SJCRH30 (cell line): ENCODE data around the gene JUP. TPM values are rescaled to one million over a fixed set of nuclear protein-coding genes. Genes with fewer than 3 reads are reported as not detected.
"Not testable (repeated sequence)": the region's sequence is repeated elsewhere in the genome, so short reads cannot be mapped to it uniquely, and the experiment has no call there.

Experiments used
- DNase-seq, 2 experiments: peaks; one replicate each; pipeline ENCODE4 v3.0.0-alpha.2; 2015 to 2020
- H3K27ac ChIP-seq: fragments of 250-450 bp; sonication (Bioruptor Pico); 2 replicates; pipeline ENCODE4 v1.5.1; 2020; ENCODE audit warnings: mild to moderate bottlenecking, moderate library complexity
- H3K27me3 ChIP-seq: fragments of 250-450 bp; sonication (Bioruptor Pico); 2 replicates; pipeline ENCODE4 v1.5.1; 2020; ENCODE audit warnings: mild to moderate bottlenecking, moderate library complexity
- H3K36me3 ChIP-seq: fragments of 250-450 bp; sonication (Bioruptor Pico); 2 replicates; pipeline ENCODE4 v1.5.1; 2020; ENCODE audit warnings: mild to moderate bottlenecking, moderate library complexity
- H3K4me1 ChIP-seq: fragments of 250-450 bp; sonication (Bioruptor Pico); 2 replicates; pipeline ENCODE4 v1.5.1; 2020; ENCODE audit warnings: mild to moderate bottlenecking, moderate library complexity
- H3K4me3 ChIP-seq: fragments of 250-450 bp; sonication (Bioruptor Pico); 2 replicates; pipeline ENCODE4 v1.5.1; 2020; ENCODE audit warnings: mild to moderate bottlenecking, moderate library complexity
- H3K9me3 ChIP-seq: fragments of 250-450 bp; sonication (Bioruptor Pico); replicated peaks from 2 replicates; pipeline ENCODE4 v1.5.1; 2020; ENCODE audit warnings: mild to moderate bottlenecking, moderate library complexity
- total RNA-seq: library from RNA; depleted of rRNA; stranded (reverse); fragments of >200 nt; shearing (Covaris generic); gene quantifications from 2 replicates; pipeline ENCODE4 v1.2.3, GENCODE V29; 2014

Gene JUP
- total RNA-seq, 1 experiment from 2014 or later, result 1.7 TPM

DNA sequence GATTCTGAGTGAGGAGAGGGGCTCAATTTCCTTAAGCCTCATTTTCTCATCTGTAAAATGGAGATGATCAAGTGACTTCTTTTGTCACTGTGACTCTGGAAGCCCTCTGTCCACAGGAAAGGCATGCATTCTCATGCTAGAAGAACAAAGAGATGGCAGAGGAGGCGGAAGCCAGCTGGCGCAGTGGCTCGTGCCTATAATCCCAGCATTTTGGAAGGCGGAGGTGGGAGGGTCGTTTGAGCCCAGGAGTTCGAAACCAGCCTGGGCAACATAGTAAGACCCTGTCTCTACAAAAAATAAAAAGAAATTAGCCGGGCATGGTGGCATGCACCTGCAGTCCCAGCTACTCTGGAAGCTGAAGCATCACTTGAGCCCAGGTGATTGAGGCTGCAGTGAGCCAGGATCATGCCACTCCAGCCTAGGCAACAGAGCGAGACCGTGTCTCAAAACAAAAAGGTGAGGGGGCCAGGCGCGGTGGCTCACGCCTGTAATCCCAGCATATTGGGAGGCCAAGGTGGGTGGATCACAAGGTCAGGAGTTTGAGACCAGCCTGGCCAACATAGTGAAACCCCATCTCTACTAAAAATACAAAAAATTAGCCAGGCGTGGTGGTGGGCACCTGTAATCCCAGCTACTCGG lies 10.1 kb downstream of the JUP start:
- H3K27me3 ChIP-seq, H3K36me3 ChIP-seq, H3K9me3 ChIP-seq, H3K4me3 ChIP-seq, DNase-seq: not testable (repeated sequence)
- peaks cover 39% of the 10 kb centered on the region for H3K4me1 ChIP-seq
- H3K27ac ChIP-seq, result peak overlapping the region; percentile 82; the same call in 1 of the 2 replicates

DNA sequence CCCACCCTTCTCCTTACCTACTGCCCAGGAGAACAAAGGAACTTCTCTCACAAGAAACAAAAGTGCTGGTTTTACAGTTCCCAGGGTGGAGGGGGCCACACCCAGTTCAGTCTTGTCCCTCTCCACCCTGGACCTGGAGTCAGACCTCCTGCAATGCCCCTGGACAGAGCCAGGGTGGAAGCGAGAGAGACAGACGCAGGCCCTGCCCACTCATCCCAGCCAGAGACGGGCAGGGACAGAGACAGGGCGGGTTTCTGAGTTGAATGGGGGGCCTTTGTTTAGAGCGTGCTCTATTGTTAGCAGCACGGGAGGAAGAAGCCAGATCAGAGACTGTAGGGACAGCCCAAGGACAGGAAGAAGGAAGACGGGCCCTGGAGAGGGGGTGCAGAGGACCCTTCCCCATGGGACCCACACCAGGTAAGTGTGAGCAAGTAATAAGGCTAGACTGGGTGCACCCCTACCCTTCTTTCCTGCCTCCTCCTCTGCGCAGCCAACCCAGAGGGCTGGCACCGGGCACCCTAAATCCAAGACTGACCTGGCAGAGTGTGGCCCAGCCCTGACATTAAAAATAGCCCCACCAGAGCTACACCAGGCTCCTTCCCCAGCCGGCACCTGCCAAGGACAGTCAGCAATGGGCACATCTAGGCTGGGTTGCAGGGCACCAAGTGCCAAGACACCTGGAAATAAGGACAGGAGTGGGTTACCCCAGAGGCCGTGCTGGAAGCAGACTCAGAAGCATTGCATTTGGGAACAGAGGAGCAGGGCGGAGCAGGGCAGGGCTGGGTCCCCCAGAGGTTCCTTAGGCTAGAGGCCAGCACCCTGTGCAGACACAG lies 10.9 kb downstream of the JUP start:
- Histone ChIP-seq H3K4me1 (peaks cover 39% of the 10 kb centered on the region), H3K27me3 (no peaks in the 10 kb centered on the region), H3K27ac (no peak overlapping the region), H3K9me3 (no peaks in the 10 kb centered on the region), H3K36me3 (no peaks in the 10 kb centered on the region), H3K4me3 (no peak overlapping the region)
- DNase-seq, result no peak

DNA sequence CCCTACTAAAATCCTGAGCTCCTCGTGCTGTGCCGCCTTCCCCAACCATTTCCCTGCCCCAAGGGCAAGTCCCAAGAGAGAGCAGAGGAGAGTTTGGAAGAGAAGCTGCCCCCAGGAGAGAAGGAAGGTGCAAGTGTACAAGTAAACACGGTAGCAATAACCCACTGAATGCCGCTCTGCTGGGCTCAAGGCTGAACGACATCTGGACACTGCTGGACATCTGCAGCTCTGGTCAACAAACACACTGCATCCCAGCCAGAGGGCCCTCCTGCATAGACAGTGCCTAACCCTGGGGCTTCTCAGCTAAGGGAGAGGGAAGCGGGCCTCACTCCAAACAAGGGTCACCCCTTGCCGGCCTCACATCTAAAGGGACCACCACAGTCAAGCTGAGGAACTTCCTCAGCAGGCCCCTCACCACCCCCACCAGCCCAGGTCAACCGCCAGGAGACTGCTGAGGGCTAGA lies 12.7 kb downstream of the JUP start:
- Histone ChIP-seq H3K27ac (no peak overlapping the region), H3K27me3 (no peaks in the 10 kb centered on the region), H3K9me3 (no peaks in the 10 kb centered on the region), H3K4me1 (peaks cover 43% of the 10 kb centered on the region), H3K4me3 (no peak overlapping the region), H3K36me3 (no peaks in the 10 kb centered on the region)
- no peak for DNase-seq

DNA sequence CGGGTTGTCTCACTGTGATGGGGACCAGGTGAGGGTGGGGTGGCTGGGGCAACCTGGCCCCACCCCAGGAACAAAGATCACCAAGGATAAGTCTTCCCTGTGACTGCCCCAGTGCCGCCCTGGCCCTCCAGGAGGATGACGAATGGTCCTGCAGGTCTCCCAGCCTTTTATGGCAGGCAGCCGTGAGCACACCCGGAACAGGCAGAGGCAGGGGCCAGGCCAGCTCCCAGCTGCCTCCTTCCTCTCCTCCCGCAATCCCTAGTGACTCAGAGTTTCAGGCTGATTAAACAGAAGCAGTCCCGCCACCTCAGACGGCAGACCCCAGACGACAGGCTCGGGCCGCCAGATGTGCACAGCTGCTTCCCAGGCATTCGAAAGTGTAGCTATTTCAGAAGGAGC lies 13.3 kb downstream of the JUP start:
- no peaks in the 10 kb centered on the region for H3K36me3 ChIP-seq
- no peaks in the 10 kb centered on the region for H3K9me3 ChIP-seq
- H3K4me1 ChIP-seq, result peaks cover 43% of the 10 kb centered on the region
- H3K27ac ChIP-seq, result no peak overlapping the region
- DNase-seq, result peak; percentile 76 to 77
- H3K4me3 ChIP-seq, result no peak overlapping the region
- H3K27me3 ChIP-seq, result no peaks in the 10 kb centered on the region

DNA sequence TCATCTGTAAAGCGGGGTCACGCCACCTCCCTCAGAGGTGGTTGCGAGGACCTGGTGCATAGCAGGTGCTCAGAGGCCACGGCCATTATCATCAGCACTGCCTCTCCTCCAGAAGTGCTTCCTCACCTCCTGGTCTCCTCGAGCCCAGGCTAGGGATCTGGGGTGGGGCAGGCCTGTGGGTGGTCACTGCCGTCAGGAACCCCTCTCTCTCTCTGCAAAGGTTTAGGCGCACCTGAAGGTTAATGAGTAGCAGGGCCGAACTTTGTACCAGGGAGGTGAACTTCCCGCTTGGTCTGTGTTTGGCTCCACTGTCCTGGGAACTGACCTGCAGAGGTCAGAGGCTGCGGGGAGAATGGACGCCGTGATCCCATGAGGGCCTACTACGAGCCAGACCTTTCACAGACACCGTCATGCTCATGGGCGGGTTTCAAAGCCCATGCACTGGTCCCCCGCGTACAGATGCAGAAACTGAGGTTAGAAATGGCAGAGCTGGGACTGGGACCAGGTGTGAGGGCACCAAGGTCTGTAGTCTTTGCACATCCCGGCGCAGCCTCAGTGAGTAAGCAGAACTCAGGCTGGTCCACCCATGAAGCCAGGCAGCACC lies 13.8 kb downstream of the JUP start:
- H3K9me3 ChIP-seq, result no peaks in the 10 kb centered on the region
- peaks cover 39% of the 10 kb centered on the region for H3K4me1 ChIP-seq
- no peaks in the 10 kb centered on the region for H3K27me3 ChIP-seq
- no peak for DNase-seq
- no peaks in the 10 kb centered on the region for H3K36me3 ChIP-seq
- no peak overlapping the region for H3K27ac ChIP-seq
- H3K4me3 ChIP-seq, result no peak overlapping the region

DNA sequence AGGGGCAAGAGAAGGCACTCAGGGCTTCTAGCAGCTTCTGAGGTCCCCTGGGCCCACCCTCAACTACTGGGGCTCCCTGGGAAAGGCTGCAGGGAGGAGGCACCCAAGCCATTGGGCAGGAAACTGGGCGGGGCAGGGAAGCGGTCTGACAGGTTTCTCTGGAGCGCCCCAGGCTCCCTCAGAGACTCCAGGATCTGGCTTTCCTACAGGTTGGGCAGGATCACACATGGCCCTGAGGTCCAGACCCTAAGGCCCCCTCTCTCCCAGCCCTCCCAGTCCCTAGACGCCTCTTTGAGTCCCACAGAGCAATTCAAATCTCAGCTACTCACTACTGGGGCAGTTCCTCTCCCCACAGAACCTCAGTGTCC lies 14.3 kb downstream of the JUP start:
- Histone ChIP-seq H3K27me3 (no peaks in the 10 kb centered on the region), H3K9me3 (no peaks in the 10 kb centered on the region), H3K4me1 (peaks cover 36% of the 10 kb centered on the region), H3K4me3 (no peak overlapping the region), H3K27ac (no peak overlapping the region), H3K36me3 (no peaks in the 10 kb centered on the region)
- no peak for DNase-seq

DNA sequence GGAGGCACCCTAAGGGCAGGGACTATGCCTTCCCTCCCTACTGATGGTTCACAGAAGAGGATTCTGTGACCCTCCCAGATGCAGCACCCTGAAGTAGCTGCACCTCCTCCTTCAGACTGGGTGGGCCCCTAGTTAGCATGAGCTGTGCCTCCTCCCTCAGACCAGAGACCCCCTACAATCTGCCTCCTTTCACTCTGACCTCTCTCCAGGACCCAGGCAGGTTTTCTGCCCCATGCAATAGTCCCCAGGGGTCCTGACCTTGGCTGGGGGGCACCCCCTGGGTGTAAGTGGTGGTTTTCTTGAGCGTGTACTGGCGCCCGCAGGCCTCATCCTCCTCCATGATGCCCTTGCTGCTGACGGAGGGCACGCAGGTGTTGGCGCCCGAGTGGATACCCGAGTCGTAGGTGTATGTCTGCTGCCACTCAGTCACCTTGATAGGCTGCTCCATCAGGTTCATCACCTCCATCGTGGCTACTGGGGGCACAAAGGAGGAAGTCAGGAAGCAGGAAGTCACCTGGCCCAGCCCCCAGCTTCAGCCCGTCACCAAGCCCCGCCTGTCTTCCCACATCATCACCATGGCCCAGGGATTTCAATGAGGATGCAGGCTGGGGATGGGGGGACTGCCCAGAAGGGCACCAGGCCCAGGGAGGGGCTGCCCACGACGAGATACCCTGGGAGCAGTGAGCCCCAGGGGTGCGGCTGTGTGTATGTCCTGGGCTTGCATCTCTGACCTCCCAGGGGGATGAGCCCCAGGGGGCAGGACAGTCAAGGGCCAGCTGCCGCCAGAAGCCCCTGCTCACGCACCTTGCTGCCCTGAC lies 14.9 kb downstream of the JUP start:
- Histone ChIP-seq H3K36me3 (no peaks in the 10 kb centered on the region), H3K9me3 (no peaks in the 10 kb centered on the region), H3K4me3 (no peak overlapping the region)

DNA sequence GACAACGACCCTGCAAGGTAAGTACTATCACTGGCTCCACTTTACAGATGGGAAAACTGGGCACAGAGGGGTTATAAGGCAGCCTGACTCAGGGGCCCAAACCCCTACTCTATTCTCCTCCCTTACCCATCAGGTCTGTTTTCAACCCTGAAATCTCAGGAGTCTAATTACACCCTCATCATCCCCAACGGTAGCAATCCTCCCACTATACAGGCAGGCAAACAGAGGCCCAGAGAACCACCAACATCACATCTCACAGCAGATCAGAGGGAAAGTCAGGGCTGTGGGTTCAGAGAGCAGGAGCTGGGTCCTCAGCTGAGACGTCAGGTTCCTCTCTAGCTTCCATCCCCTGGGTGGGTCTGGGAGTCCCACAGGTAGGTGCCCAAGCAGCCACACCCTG lies 16.5 kb downstream of the JUP start:
- H3K36me3 ChIP-seq, result no peaks in the 10 kb centered on the region
- H3K9me3 ChIP-seq, result no peaks in the 10 kb centered on the region
- no peak overlapping the region for H3K4me3 ChIP-seq
- H3K4me1 ChIP-seq, result peaks cover 15% of the 10 kb centered on the region
- no peaks in the 10 kb centered on the region for H3K27me3 ChIP-seq
- no peak for DNase-seq
- no peak overlapping the region for H3K27ac ChIP-seq

More for the DNA sequence above, 14.9 kb downstream of the JUP start:
- Histone ChIP-seq H3K27me3 (no peaks in the 10 kb centered on the region), H3K4me1 (peaks cover 30% of the 10 kb centered on the region), H3K27ac (no peak overlapping the region)
- no peak for DNase-seq

DNA sequence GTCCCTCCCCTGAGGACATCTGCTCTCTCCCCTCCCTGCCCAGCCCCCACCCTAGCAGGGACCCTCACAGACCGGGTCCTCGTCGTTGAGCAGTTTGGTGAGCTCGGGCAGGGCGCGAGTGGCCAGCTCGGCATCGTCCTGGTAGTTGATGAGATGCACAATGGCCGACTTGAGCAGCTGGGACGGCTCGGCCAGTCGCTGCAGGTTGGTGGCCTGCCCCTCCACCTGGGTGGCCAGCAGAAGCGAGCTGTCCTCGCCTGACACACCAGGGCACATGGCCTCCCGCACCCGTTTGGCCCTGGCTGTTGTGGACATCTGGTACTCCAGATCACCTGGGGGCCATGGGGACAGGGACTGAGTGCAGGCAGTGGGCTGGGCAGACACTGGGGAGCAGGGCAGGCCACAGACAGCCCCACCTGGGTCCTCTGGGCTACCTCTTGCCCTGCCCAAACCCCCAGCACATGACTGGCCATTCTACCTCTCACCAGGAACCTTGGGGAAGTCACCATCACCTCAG lies 17.1 kb downstream of the JUP start:
- Histone ChIP-seq H3K27ac (no peak overlapping the region), H3K4me3 (no peak overlapping the region), H3K4me1 (peaks cover 15% of the 10 kb centered on the region), H3K9me3 (no peaks in the 10 kb centered on the region), H3K36me3 (no peaks in the 10 kb centered on the region), H3K27me3 (no peaks in the 10 kb centered on the region)
- DNase-seq, result no peak

DNA sequence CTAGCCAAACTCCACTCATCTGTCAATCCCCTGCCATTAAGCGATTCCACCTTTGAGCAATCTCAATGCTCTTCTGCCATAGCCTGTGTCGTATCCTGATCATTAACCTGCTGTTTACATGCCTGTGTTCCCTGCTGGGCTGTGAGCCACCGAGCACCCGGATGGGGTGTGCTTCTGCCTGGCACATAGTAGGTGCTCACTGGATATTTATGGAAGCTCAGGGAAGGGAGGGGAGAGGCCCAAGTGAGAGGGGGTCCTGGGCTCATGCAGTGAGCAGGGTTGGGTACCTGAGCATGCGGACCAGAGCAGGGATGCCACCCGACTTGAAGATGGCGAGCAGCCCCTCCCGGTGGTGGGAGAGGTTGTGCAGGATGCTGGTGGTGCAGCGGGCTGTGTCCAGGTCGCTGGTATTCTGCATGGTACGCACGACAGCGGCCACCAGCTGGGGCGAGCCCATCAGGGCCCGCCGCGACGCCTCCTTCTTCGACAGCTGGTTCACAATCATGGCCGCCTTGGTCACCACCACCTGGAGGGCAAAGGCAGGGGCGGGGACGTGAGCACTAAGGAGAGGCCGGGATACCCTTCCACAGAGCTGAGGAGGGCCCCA lies 17.7 kb downstream of the JUP start:
- no peak overlapping the region for H3K4me3 ChIP-seq
- H3K4me1 ChIP-seq, result peaks cover 13% of the 10 kb centered on the region
- DNase-seq, result no peak
- no peaks in the 10 kb centered on the region for H3K27me3 ChIP-seq
- no peaks in the 10 kb centered on the region for H3K9me3 ChIP-seq
- no peaks in the 10 kb centered on the region for H3K36me3 ChIP-seq
- H3K27ac ChIP-seq, result no peak overlapping the region

DNA sequence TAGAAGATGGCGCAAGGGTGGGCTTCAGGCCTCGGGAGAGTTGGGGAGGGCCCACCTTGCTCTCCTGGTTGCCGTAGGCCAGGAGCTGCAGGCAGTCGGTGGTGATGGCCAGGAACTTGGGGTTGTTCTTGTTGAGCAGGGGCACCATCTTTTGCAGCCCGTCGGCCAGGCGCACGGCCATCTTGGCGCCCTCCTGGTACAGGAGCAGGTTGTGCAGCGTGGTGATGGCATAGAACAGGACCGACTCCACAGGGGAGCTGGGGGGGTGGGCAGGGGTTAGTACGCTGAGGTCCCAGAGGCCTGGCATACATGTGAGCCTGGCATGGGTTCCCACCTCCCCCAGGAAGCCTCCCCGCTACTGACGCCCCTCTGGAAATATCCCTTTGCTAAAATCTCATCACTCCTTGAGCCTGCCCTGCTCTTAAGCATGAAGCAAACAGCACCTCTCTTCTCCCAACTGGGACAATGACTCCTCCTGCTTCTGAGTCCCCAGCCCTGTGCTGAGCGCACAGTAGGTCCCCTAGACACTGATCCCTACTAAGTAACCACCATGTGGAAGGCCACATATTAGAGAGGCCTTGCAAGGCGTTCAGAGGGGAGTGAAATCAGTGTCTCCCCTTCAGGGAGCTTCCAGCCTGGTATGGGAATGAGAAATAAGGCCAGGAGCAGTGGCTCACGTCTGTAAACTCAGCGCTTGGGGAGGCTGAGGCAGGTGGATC lies 19.0 kb downstream of the JUP start:
- Histone ChIP-seq H3K9me3 (no peaks in the 10 kb centered on the region), H3K27me3 (no peaks in the 10 kb centered on the region), H3K27ac (no peak overlapping the region), H3K36me3 (no peaks in the 10 kb centered on the region), H3K4me3 (no peak overlapping the region), H3K4me1 (peaks cover 5% of the 10 kb centered on the region; the same call in 1 of the 2 replicates)
- DNase-seq, result no peak

DNA sequence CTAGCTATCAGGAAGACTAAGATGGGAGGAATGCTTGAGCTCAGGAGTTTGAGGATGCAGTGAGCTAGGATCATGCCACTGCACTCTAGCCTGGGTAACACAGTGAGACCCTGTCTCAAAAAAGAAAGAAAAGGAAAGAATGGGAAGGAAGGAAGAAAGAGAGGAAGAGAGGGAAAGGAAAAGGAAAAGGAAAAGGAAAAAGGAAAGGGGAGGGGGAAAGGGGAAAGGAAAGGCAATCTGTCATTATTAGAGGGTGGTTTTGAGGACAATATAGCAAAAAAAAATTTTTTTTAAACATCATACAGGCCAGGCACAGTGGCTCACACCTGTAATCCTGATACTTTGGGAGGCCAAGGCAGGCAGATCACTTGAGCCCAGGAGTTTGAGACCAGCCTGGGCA lies 20.4 kb downstream of the JUP start:
- H3K9me3 ChIP-seq, result no peaks in the 10 kb centered on the region
- no peak overlapping the region for H3K4me3 ChIP-seq
- H3K4me1 ChIP-seq, result peaks cover 5% of the 10 kb centered on the region; the same call in 1 of the 2 replicates
- H3K27me3 ChIP-seq, result no peaks in the 10 kb centered on the region
- no peak overlapping the region for H3K27ac ChIP-seq
- no peak for DNase-seq
- H3K36me3 ChIP-seq, result no peaks in the 10 kb centered on the region

DNA sequence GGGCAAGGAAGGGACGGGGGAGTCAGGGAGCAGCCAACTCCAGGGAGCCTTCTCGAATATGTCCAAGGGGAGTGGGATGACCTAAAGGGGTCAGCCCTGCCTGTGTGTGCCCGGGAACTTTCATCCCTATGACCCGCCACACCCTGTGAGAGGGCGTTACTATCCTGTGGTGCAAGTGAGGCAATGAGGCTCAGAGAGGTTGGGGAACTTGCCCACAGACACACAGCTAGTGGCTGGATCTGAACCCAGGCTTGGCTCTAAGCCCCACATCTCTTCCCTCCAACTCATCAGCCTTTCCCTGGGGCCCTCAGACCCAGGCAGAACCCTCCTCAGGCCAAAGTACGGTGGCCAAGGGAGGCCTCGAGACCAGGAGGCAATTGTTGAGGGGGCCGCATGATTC lies 23.2 kb downstream of the JUP start:
- Histone ChIP-seq H3K36me3 (no peaks in the 10 kb centered on the region), H3K9me3 (no peaks in the 10 kb centered on the region), H3K4me1 (no peaks in the 10 kb centered on the region), H3K27ac (no peak overlapping the region), H3K27me3 (no peaks in the 10 kb centered on the region), H3K4me3 (no peak overlapping the region)
- no peak for DNase-seq

DNA sequence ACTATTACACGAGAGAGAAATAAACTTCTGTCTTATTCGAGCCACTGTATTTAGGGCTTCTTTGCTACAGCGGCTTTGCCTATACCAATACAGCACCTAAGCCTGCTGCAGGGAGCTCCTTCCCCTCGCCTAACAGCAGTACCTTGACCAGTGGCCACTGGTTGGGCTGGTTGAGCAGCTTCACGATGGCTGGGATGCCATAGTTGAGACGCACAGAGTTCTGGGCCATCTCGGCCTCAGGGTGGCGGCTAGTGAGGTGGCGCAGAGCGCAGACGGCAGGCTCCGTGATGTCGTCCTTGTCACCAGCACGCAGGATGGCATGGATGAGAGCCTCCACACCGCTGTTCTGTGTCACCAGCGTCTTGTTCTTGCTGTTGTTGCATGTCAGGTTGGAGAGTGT lies 23.7 kb downstream of the JUP start:
- no peak for DNase-seq
- no peaks in the 10 kb centered on the region for H3K36me3 ChIP-seq
- H3K27ac ChIP-seq, result no peak overlapping the region
- no peaks in the 10 kb centered on the region for H3K9me3 ChIP-seq
- H3K4me3 ChIP-seq, result no peak overlapping the region
- no peaks in the 10 kb centered on the region for H3K4me1 ChIP-seq
- H3K27me3 ChIP-seq, result no peaks in the 10 kb centered on the region
